Spinal cord (tissue), 10 donors: ENCODE data around the gene C7orf33. TPM values are rescaled to one million over a fixed set of nuclear protein-coding genes. Genes with fewer than 3 reads are reported as not detected.

ENCODE experiments used
- DNase-seq, 6 donors: peaks; one replicate each; pipeline versions ENCODE4 v3.0.0 to v3.0.0-alpha.2; 2013 to 2015; ENCODE audit warnings: low spot score in 6 of 6, low read depth in 4 of 6
- H3K27ac ChIP-seq: one replicate; pipeline ENCODE4 v1.5.1; 2013; ENCODE audit warnings: low read depth, low read length, control low read depth
- H3K27me3 ChIP-seq: one replicate; pipeline ENCODE4 v1.6.1; 2013; ENCODE audit warnings: low read length; ENCODE audit not compliant: control insufficient read depth, insufficient read depth
- H3K36me3 ChIP-seq: one replicate; pipeline ENCODE4 v1.6.1; 2013; ENCODE audit warnings: low read length; ENCODE audit not compliant: control insufficient read depth, insufficient read depth
- H3K4me1 ChIP-seq: one replicate; pipeline ENCODE4 v1.6.1; 2013; ENCODE audit warnings: low read length; ENCODE audit not compliant: control insufficient read depth, insufficient read depth
- H3K4me3 ChIP-seq: one replicate; pipeline ENCODE4 v1.5.1; 2013; ENCODE audit warnings: low read depth, low read length, control low read depth
- H3K9me3 ChIP-seq: one replicate; pipeline ENCODE4 v1.6.1; 2013; ENCODE audit warnings: low read length; ENCODE audit not compliant: control insufficient read depth, insufficient read depth
- WGBS: methylation state at CpG from one replicate; pipeline ENCODE4 v1.1.5; 2013; ENCODE audit warnings: missing lambda C conversion rate; ENCODE audit not compliant: insufficient coverage; 5-methylcytosine and 5-hydroxymethylcytosine counted together
- long read RNA-seq, 4 donors: transcript quantifications; one replicate each; lab custom pipeline, GENCODE V29; 2026
- polyA plus RNA-seq, 2 donors: library from polyadenylated mRNA; unstranded; fragments of 120-200 nt; gene quantifications; one replicate each; pipeline ENCODE4 v1.2.1, GENCODE V29; 2013; ENCODE audit not compliant: insufficient read length in 2 of 2
- total RNA-seq, 2 donors: library from RNA; depleted of rRNA in 1 of 2; stranded (reverse); fragments of 120-200 nt in 1 of 2; fragments of >200 nt in 1 of 2; gene quantifications; one replicate each; pipeline versions ENCODE4 v1.2.3 to v1.2.4, GENCODE V29; 2013 to 2014
- donor health status: healthy.

C7orf33 gene
- total RNA-seq (not detected), polyA plus RNA-seq (not detected)
- long read RNA-seq, donor 1 = 0 reads
- long read RNA-seq, donor 2 = 0 reads
- long read RNA-seq, donor 3 = 0 reads
- long read RNA-seq, donor 4 = 0 reads

GRCh38 chr7:148590471-148590870 is at the start of gene C7orf33:
Gene C7orf33, plus strand, starts transcription at chr7:148590766. Its CDS starts 160 bp downstream, at chr7:148590926.
- peaks cover 4% of the 10 kb centered on the region for H3K4me1 ChIP-seq
- no peak within 1 kb of the TSS for H3K27ac ChIP-seq
- 57% methylated on average over 9 of the region's 10 CpGs for WGBS
- H3K27me3 ChIP-seq = no peaks in the 10 kb centered on the region
- peak in 2 of 6 donors; percentile 52 to 82 for DNase-seq
- H3K9me3 ChIP-seq = no peaks in the 10 kb centered on the region
- H3K4me3 ChIP-seq = no peak within 1 kb of the TSS
- H3K36me3 ChIP-seq = no peaks in the 10 kb centered on the region

- WGBS = 93% methylated on average over 1 of the region's 6 CpGs
- H3K4me1 ChIP-seq = peaks cover 5% of the 10 kb centered on the region
- no peaks in the 10 kb centered on the region for H3K27me3 ChIP-seq
- no peak for DNase-seq
- no peaks in the 10 kb centered on the region for H3K36me3 ChIP-seq
- no peaks in the 10 kb centered on the region for H3K9me3 ChIP-seq
- H3K4me3 ChIP-seq = no peak overlapping the region
- H3K27ac ChIP-seq = no peak overlapping the region
Observed at GRCh38 chr7:148541891-148542504, 48.6 kb upstream of the C7orf33 start.

DNA sequence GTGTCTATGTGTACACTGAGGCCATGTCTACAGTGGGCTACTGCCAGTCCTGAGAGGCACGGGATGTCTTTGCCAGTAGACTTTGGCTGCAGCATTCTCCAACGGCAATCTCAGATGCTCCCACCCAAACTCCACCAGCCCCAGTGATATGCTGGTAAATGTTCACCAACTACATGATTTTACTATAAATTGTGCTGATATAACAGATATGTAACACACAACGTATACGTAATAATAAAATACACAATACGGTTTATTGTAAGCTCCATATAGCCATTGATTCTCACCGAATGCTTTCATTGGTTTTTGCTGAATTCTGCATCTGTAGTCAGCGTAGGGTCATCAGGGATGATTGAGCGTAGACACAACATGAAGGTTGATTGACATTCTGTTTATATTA is 47.3 kb upstream of the C7orf33 start:
- Histone ChIP-seq H3K4me3 (no peak overlapping the region), H3K27me3 (no peaks in the 10 kb centered on the region), H3K27ac (no peak overlapping the region), H3K4me1 (peaks cover 5% of the 10 kb centered on the region), H3K36me3 (no peaks in the 10 kb centered on the region), H3K9me3 (no peaks in the 10 kb centered on the region)
- WGBS = 100% methylated on average over 4 of the region's 8 CpGs
- no peak for DNase-seq

GRCh38 chr7:148545172-148545571 is 45.4 kb upstream of the C7orf33 start:
- peaks cover 5% of the 10 kb centered on the region for H3K4me1 ChIP-seq
- H3K9me3 ChIP-seq = no peaks in the 10 kb centered on the region
- H3K27me3 ChIP-seq = no peaks in the 10 kb centered on the region
- no peak for DNase-seq
- no peak overlapping the region for H3K27ac ChIP-seq
- no peak overlapping the region for H3K4me3 ChIP-seq
- WGBS = 90% methylated on average over 2 of the region's 6 CpGs
- no peaks in the 10 kb centered on the region for H3K36me3 ChIP-seq

DNA sequence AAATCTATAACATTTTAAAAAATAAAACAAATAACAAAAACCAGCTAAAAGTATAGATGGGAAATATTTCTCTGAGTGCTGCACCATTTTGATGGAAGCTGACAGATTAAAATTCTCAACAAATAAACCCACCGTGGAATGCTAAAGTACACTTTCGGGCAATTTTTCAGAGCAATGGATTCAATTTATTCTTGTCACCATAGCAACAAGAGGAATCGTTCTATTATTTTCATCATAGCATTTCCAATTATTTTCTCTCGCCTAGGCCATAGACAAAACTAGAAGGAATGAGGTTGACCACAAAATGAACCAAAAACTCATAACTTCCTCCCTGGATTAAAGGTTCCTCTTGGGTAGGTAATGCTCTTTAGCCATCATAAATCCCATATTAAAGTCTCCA is 44.6 kb upstream of the C7orf33 start:
- no peaks in the 10 kb centered on the region for H3K9me3 ChIP-seq
- WGBS = 72% methylated on average over 3 of the region's 4 CpGs

GRCh38 chr7:148546857-148547256 is 43.7 kb upstream of the C7orf33 start:
- 92% methylated on average over 8 of the region's 8 CpGs for WGBS
- Histone ChIP-seq H3K9me3 (no peaks in the 10 kb centered on the region), H3K27ac (no peak overlapping the region), H3K36me3 (no peaks in the 10 kb centered on the region), H3K4me1 (no peaks in the 10 kb centered on the region), H3K27me3 (no peaks in the 10 kb centered on the region), H3K4me3 (no peak overlapping the region)
- no peak for DNase-seq

More for the DNA sequence above, 44.6 kb upstream of the C7orf33 start:
- DNase-seq = peak in 1 of 6 donors; percentile 75
- H3K36me3 ChIP-seq = no peaks in the 10 kb centered on the region
- no peak overlapping the region for H3K27ac ChIP-seq
- H3K4me3 ChIP-seq = no peak overlapping the region
- H3K4me1 ChIP-seq = no peaks in the 10 kb centered on the region
- H3K27me3 ChIP-seq = no peaks in the 10 kb centered on the region

GRCh38 chr7:148547951-148548350 is 42.6 kb upstream of the C7orf33 start:
- Histone ChIP-seq H3K4me1 (no peaks in the 10 kb centered on the region), H3K27me3 (no peaks in the 10 kb centered on the region), H3K27ac (no peak overlapping the region), H3K36me3 (no peaks in the 10 kb centered on the region), H3K4me3 (no peak overlapping the region), H3K9me3 (no peaks in the 10 kb centered on the region)
- no peak for DNase-seq
- 73% methylated on average over 3 of the region's 5 CpGs for WGBS

DNA sequence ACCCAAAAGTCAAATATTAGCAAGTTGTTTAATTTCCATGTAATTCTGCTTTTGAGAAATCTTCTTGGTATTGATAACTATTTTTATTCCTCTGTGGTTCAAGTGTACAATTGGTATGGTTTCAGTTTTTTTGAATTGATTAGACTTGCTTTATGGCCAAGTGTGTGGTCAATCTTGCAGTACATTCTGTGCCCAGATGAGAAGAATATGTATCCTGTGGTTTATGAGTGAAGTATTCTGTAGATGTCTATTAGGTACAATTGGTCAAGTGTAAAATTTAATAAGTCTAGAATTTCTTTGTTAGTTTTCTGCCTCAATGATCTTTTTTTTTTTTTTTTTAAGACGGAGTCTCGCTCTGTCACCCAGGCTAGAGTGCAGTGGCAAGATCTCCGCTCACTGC is 36.6 kb upstream of the C7orf33 start:
- Histone ChIP-seq H3K4me1 (no peaks in the 10 kb centered on the region), H3K27ac (no peak overlapping the region), H3K27me3 (no peaks in the 10 kb centered on the region), H3K9me3 (peaks cover 3% of the 10 kb centered on the region), H3K36me3 (no peaks in the 10 kb centered on the region), H3K4me3 (no peak overlapping the region)
- WGBS = no CpG with 5 or more reads among the region's 3 CpGs
- DNase-seq = no peak

DNA sequence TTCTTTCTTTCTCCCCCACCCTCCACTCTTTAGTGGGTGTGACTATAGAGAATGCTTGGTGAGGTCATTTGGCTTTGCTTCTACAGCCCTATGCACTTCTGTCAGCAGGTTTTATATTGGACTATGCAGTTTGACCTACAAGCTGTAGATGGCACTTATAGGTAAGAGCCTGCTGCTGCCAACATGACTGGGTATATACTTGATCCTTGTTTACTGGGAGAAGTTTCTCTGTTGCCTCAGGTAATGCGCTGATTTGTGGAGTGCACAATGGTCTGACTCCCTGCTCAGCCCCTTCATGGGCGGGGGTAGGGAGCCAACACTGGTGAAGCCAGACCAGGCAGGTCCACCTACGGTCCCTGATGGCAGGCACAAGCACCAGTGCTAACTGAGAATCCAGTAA is 33.7 kb upstream of the C7orf33 start:
- H3K9me3 ChIP-seq = peaks cover 3% of the 10 kb centered on the region
- H3K27me3 ChIP-seq = no peaks in the 10 kb centered on the region
- H3K4me3 ChIP-seq = no peak overlapping the region
- no peak for DNase-seq
- H3K4me1 ChIP-seq = no peaks in the 10 kb centered on the region
- no peak overlapping the region for H3K27ac ChIP-seq
- H3K36me3 ChIP-seq = no peaks in the 10 kb centered on the region
- WGBS = 89% methylated on average over 3 of the region's 3 CpGs

DNA sequence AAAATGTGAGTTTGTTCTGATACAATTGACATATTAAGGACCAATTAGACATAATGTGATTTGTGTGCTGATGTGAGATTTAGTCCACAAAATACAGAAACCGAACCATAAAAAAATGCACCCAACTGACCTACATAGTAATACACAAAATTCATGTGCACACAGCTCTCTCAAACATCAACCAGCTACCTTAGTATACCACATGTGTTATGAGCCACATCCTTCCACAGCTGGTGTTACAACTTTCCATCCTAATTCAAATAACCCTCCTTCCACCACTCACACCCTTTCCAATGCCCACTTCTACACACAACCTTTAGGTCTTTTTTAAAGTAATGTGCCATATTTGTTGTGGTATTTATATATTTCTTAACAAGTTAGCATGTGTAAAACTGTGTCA is 31.7 kb upstream of the C7orf33 start:
- Histone ChIP-seq H3K4me3 (no peak overlapping the region), H3K9me3 (peaks cover 3% of the 10 kb centered on the region), H3K27ac (no peak overlapping the region), H3K4me1 (no peaks in the 10 kb centered on the region), H3K27me3 (no peaks in the 10 kb centered on the region), H3K36me3 (no peaks in the 10 kb centered on the region)
- no CpG with 5 or more reads among the region's 1 CpG for WGBS
- no peak for DNase-seq
